OCI-LY3 (cell line): ENCODE data around the gene PRR36.

Source experiments
- H2AFZ ChIP-seq: fragments of 200-600, 300-600 bp; shearing (Covaris generic); 2 replicates; pipeline ENCODE4 v1.6.0; 2014; ENCODE audit warnings: antibody characterized with exemption, low read depth, low read length
- H3K27ac ChIP-seq: fragments of 200-600, 300-600 bp; sonication (generic); 2 replicates; pipeline ENCODE4 v1.5.1; 2014; ENCODE audit warnings: mild to moderate bottlenecking, low read length, moderate library complexity, mixed read lengths
- H3K27me3 ChIP-seq: fragments of 200-600, 300-600 bp; sonication (generic); 2 replicates; pipeline ENCODE4 v1.6.1; 2014; ENCODE audit warnings: low read depth, low read length, mixed read lengths
- H3K36me3 ChIP-seq: fragments of 200-600, 300-600 bp; sonication (generic); replicated peaks from 2 replicates; pipeline ENCODE3; 2014; ENCODE audit warnings: low read depth, low read length, mixed read lengths
- H3K4me1 ChIP-seq: fragments of 300-600, 200-600 bp; sonication (generic); 2 replicates; pipeline ENCODE4 v1.6.1; 2014; ENCODE audit warnings: low read length, mixed read lengths
- H3K4me2 ChIP-seq: fragments of 200-600, 300-600 bp; sonication (generic); 2 replicates; pipeline ENCODE4 v1.6.1; 2014; ENCODE audit warnings: low read length, mixed read lengths
- H3K4me3 ChIP-seq: fragments of 300-600, 200-600 bp; sonication (generic); 2 replicates; pipeline ENCODE4 v1.5.1; 2014; ENCODE audit warnings: antibody characterized with exemption, mild to moderate bottlenecking, low read length, moderate library complexity
- H3K79me2 ChIP-seq: fragments of 300-600, 200-600 bp; shearing (Covaris generic); 2 replicates; pipeline ENCODE4 v1.6.1; 2014; ENCODE audit warnings: mild to moderate bottlenecking, low read length, mixed read lengths
- H3K9ac ChIP-seq: fragments of 300-600, 200-600 bp; shearing (Covaris generic); 2 replicates; pipeline ENCODE4 v1.6.0; 2014; ENCODE audit warnings: mild to moderate bottlenecking, low read length, moderate library complexity
- H3K9me3 ChIP-seq: fragments of 200-600, 300-600 bp; shearing (Covaris generic); 2 replicates; pipeline ENCODE4 v1.6.1; 2014; ENCODE audit warnings: low read length, mixed read lengths; ENCODE audit not compliant: insufficient read depth
- H4K20me1 ChIP-seq: fragments of 200-600, 300-600 bp; sonication (generic); 2 replicates; pipeline ENCODE4 v1.6.1; 2016; ENCODE audit warnings: low read length, mixed read lengths; ENCODE audit not compliant: insufficient read depth
- CTCF ChIP-seq: fragments of 200-600, 300-600 bp; sonication (generic); IDR thresholded peaks from 2 replicates; pipeline ENCODE4 v1.5.1; 2014; ENCODE audit warnings: antibody characterized with exemption, low read length, low read depth
- EZH2phosphoT487 ChIP-seq: fragments of 200-600 bp; shearing (Covaris generic); IDR thresholded peaks from 2 replicates; pipeline ENCODE4 v1.6.1; 2018; ENCODE audit warnings: antibody characterized with exemption, mixed run types, low read depth

Gene PRR36

GRCh38 chr19:7908742-7909461 is 34.7 kb upstream of the PRR36 start:
- no peak for TF ChIP-seq EZH2phosphoT487
- TF ChIP-seq CTCF: no peak
- Histone ChIP-seq H3K27ac (no peak overlapping the region), H4K20me1 (peaks cover 35% of the 10 kb centered on the region), H3K4me3 (no peak overlapping the region), H3K36me3 (peaks cover 27% of the 10 kb centered on the region), H3K79me2 (peaks cover 44% of the 10 kb centered on the region), H3K4me1 (peaks cover 9% of the 10 kb centered on the region), H3K9me3 (no peaks in the 10 kb centered on the region), H2AFZ (no peak overlapping the region), H3K27me3 (no peaks in the 10 kb centered on the region), H3K4me2 (no peak overlapping the region), H3K9ac (no peak overlapping the region)

GRCh38 chr19:7908078-7908699 is 34.0 kb upstream of the PRR36 start:
- peaks cover 35% of the 10 kb centered on the region for H4K20me1 ChIP-seq
- no peak overlapping the region for H3K4me2 ChIP-seq
- peaks cover 45% of the 10 kb centered on the region for H3K79me2 ChIP-seq
- H3K9ac ChIP-seq: no peak overlapping the region
- no peaks in the 10 kb centered on the region for H3K27me3 ChIP-seq
- H3K9me3 ChIP-seq: no peaks in the 10 kb centered on the region
- peaks cover 9% of the 10 kb centered on the region for H3K4me1 ChIP-seq
- H3K36me3 ChIP-seq: peaks cover 27% of the 10 kb centered on the region
- no peak overlapping the region for H2AFZ ChIP-seq
- no peak for TF ChIP-seq EZH2phosphoT487
- TF ChIP-seq CTCF: no peak
- no peak overlapping the region for H3K27ac ChIP-seq
- H3K4me3 ChIP-seq: no peak overlapping the region

- no peak overlapping the region for H3K4me2 ChIP-seq
- H3K9me3 ChIP-seq: no peaks in the 10 kb centered on the region
- peaks cover 35% of the 10 kb centered on the region for H4K20me1 ChIP-seq
- no peak overlapping the region for H2AFZ ChIP-seq
- H3K9ac ChIP-seq: no peak overlapping the region
- no peaks in the 10 kb centered on the region for H3K27me3 ChIP-seq
- no peak overlapping the region for H3K27ac ChIP-seq
- H3K79me2 ChIP-seq: peaks cover 52% of the 10 kb centered on the region
- TF ChIP-seq EZH2phosphoT487 (no peak), CTCF (no peak)
- H3K4me3 ChIP-seq: no peak overlapping the region
- peaks cover 14% of the 10 kb centered on the region for H3K4me1 ChIP-seq
- peaks cover 21% of the 10 kb centered on the region for H3K36me3 ChIP-seq
These were observed 33.4 kb upstream of the PRR36 start for GRCh38 chr19:7907544-7907943.

- Histone ChIP-seq H3K9me3 (no peaks in the 10 kb centered on the region), H3K27ac (no peak overlapping the region), H3K79me2 (peaks cover 54% of the 10 kb centered on the region), H2AFZ (no peak overlapping the region), H4K20me1 (peaks cover 35% of the 10 kb centered on the region), H3K9ac (no peak overlapping the region), H3K36me3 (peaks cover 21% of the 10 kb centered on the region), H3K4me1 (peaks cover 16% of the 10 kb centered on the region), H3K4me2 (no peak overlapping the region), H3K27me3 (no peaks in the 10 kb centered on the region), H3K4me3 (no peak overlapping the region)
- TF ChIP-seq EZH2phosphoT487: no peak
- TF ChIP-seq CTCF: no peak
These were observed 32.9 kb upstream of the PRR36 start for GRCh38 chr19:7907122-7907521.
